ENCODE results near the gene COL4A2.
"Not testable (repeated sequence)": the region's sequence is repeated elsewhere in the genome, so short reads cannot be mapped to it uniquely, and the experiment has no call there.

Gene COL4A2

DNA sequence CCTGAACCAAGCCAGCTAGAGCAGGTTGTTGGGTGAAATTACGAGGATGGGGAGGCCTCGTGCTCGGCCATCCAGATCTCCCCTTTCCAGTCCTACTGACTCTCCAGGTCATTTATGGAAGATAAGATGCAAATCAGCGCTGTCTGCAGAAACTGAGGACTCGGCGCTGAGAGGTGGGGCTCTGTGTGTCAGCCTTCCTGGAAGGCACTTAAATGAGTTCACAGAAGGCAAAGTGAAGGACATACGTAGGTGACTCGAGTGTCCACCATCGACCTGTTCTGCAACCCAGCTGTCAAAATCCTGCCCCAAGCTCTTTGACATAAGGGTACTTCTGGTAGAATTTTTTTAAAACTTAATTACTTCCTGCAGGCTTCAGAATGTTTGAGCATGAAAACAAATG is 168.0 kb downstream of the COL4A2 start:
- DNase-seq (ENCODE audit: low spot score): no peak

- DNase-seq (ENCODE audit: low spot score): no peak
Measured at GRCh38 chr13:110475550-110476219, 168.6 kb downstream of the COL4A2 start.

DNA sequence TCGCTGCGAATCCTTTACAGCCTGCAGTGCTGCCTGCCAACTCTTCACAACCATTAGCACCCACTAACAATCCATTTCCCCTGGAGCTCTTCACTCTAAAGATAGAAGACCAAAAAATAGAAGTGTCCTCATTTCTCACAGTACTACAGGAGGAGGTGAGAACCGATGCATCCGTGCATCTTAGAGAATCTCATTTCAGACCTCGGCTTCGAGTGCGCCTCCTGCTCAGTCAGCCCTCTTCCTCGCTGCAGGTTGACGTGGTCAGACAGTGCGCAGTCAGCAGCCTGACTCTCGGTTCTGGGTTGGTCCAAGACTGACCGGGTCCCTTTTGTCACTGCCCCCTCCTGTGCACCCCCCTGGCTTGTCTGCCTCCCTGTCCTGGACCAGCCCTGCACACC is 169.1 kb downstream of the COL4A2 start:
- no peak for DNase-seq (ENCODE audit: low spot score)

DNA sequence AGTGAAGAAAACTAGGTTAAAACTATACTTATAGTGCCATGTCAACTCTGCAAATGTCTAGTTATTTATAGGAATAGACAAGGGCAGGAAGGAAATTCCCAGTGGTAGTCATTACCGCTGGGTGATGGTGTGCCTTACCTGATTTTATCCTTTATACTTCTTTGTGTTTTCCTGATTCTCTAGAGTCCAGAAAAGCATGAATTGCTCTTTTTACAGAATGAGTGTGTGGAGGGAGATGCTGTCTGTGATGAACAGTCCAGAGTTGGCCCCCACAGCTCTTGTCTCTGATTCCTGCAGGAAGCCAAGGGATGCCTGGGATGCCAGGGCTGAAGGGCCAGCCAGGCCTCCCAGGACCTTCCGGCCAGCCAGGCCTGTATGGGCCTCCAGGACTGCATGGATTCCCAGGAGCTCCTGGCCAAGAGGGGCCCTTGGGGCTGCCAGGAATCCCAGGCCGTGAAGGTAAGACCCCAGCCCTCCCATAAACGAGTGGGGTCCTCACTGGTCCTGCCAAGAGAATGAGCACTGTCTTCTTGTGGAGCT is 170.7 kb downstream of the COL4A2 start:
- DNase-seq (ENCODE audit: low spot score): no peak

DNA sequence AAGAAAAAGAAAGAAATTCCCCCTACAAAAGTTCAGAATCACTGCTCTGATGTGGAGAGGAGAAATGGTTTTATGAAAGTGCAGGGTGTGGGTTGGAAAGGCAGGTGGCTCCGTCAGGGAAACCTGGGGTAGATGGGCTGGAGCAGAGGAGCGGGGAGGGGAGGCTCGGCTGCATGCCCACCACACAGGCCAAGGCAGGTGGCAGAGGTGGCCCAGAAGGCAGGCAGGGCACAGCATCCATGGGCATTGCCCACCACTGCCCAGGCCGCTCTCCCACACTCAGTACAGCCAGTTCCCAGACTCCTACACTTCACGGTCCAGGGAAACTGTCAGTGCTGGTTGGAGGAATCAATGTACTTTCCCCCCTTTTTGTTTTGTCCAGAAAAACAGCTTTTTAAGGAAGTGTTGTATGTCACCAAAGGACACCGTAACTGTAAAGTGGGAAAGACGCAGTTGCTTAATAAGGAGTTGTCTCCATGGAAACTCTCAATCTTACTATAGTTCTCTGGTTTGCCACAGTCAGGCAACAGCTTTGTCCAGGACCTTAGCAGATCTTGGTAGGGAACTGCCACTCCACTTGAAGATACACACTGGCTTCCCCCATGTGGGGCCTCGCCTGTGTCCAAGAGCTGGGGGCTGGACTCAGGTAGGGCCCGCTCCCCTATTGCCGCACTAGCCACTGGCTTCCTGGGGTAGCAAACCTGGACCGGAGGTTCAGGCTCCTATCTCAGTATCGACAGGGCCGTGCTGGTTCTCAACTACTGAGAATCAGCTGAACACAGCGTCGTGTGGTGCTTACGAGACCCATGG is 171.5 kb downstream of the COL4A2 start:
- no peak for DNase-seq (ENCODE audit: low spot score)

DNA sequence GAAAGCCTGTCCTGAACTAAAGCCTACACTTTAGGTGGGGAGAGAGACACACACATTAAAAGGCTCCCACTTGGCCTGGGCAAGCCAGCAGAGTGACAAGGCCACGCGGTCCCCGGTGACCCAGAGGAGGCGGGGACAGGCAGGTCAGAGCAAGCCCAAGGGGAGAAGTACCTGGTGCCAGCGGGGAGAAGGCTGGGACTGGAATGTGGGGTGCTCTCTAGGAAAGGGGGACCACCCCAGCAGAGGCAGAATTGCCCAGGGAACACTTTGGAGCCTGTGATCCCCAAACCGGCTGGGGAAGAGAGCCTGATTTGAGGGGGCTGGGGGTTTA is 172.1 kb downstream of the COL4A2 start:
- DNase-seq (ENCODE audit: low spot score): no peak

GRCh38 chr13:110479648-110480047 is 172.6 kb downstream of the COL4A2 start:
- DNase-seq (ENCODE audit: low spot score): no peak

DNA sequence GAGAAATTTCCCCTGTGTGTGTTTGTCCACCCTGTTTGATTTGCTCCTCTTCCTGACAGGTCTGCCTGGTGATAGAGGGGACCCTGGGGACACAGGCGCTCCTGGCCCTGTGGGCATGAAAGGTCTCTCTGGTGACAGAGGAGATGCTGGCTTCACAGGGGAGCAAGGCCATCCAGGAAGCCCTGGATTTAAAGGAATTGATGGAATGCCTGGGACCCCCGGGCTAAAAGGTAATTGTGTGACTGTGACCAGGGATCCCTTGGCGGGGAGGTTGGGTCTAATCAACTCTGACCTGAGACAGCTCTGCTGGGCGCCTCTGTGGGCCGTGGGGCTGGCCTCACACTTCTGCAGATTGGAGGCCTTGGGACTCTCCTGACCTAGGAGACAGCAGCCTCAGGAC is 173.1 kb downstream of the COL4A2 start:
- DNase-seq (ENCODE audit: low spot score): no peak

GRCh38 chr13:110483386-110483968 is 176.4 kb downstream of the COL4A2 start:
- DNase-seq (ENCODE audit: low spot score): no peak

GRCh38 chr13:110484290-110485048 is 177.4 kb downstream of the COL4A2 start:
- no peak for DNase-seq (ENCODE audit: low spot score)

GRCh38 chr13:110485604-110486003 is 178.5 kb downstream of the COL4A2 start:
- DNase-seq (ENCODE audit: low spot score): no peak

DNA sequence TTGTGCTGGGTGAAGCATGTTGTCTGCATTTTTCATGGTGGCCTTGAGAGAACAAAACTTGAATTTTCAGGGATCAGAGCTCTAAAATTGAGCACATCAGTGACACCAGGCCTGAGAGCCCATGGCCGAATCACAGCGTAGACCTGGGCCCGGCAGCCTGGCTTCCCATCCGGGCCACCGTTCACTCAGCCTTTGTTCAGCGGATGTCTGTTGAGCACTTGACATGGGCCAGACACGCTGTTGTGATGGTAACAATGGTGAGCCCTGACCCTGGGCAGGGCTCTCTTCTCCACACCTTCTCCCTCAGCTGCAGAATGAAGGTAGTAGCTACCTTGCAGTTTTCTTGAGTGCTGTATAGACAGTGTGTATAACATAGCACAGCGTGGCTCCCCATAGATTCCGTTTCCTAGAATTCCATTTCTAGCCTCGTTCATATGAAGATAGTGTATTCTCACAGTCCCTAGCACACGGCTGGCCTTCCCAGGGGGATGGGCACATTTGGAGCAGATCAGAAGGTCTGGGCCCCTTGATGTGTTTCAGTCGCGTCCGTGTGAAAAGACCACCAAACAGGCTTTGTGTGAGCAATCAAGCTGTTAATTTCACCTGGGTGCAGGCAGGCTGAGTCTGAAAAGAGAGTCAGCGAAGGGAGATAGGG is 179.1 kb downstream of the COL4A2 start:
- no peak for DNase-seq (ENCODE audit: low spot score)

DNA sequence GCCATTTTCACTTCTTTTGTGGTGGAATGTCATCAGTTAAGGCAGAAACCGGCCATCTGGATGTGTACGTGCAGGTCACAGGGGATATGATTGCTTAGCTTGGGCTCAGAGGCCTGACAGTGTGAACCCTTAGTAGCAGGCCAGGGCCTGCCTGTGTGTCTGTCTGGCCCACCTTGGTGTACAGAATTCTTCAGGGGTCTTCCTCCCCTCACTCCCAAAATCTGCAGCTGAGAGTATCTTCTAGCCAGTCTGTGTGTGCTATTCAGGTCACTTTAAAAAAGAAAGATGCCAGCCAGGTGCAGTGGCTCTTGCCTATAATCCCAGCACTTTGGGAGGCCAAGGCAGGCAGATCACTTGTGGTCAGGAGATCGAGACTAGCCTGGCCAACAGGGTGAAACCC is 179.8 kb downstream of the COL4A2 start:
- DNase-seq (ENCODE audit: low spot score): not testable (repeated sequence)

DNA sequence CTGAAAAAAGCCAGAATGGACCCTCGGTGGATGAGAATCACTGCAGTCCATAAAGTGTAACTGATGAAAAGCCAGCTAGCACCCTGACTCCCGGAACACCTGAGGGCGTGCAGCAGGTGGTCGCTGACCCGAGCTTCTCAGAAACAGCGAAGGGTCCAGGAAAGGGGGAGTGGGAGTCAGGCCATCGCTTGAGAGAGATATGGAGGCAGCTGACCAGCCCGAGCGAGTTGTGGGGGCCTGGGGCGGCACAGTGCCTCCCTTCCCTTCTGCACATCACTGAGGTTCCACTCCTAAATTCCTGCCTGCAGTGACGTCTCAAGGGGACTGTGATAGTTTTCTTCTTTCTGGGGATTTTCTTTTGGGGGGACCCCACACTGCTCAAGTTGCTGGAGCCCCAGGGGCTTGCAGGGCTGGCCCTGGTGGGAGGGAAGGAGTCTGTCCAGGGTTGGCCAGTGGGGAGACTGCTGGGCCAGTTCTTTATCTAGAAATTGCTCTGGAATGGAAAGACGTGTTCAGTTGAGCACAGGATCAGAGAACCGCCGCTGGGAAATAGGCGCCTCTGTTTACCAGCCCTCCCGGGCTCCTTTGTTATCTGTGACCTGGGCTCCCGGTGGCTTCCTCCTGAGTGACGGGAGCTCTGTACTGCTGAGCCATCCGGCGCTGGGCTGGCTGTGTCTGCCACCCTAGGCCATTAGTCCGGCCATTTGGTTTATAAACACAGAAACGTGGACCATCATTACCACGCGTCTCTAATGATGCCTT is 183.1 kb downstream of the COL4A2 start:
- DNase-seq (ENCODE audit: low spot score): no peak

DNA sequence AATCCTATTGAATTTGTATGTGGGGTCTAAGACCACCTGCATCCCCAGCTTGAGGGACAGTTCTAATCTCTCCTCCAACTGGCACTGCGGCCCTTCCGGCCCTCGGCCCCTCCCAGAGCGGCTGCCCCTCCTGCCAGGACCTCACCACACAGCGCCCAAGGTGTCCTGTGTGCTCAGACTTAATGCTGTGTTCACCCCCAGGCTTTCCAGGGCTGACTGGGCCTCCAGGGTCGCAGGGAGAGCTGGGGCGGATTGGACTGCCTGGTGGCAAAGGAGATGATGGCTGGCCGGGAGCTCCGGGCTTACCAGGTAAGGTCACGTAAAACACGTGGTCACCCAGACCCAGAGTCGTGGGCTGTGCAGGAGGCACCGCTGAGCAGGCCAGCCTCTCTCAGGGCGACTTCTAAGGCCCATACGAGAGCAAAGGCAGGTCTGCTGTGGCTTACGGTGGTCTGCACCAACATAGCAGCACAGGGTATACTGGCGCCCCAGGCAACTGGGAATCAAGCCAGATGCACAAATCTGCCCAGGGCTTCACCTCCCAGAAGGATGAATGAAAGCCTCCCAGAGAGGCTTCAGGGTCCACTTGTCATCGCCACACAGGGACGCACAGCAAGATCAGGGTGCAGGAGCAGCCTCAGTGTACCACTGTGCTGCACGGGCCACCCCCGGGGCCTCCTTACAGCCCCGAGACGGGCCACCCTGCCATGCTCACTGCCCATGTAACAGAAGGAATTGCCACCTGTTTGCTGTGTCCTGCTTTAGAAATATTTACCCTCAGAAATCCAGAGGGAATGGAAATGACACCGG is 185.0 kb downstream of the COL4A2 start:
- no peak for DNase-seq (ENCODE audit: low spot score)

DNA sequence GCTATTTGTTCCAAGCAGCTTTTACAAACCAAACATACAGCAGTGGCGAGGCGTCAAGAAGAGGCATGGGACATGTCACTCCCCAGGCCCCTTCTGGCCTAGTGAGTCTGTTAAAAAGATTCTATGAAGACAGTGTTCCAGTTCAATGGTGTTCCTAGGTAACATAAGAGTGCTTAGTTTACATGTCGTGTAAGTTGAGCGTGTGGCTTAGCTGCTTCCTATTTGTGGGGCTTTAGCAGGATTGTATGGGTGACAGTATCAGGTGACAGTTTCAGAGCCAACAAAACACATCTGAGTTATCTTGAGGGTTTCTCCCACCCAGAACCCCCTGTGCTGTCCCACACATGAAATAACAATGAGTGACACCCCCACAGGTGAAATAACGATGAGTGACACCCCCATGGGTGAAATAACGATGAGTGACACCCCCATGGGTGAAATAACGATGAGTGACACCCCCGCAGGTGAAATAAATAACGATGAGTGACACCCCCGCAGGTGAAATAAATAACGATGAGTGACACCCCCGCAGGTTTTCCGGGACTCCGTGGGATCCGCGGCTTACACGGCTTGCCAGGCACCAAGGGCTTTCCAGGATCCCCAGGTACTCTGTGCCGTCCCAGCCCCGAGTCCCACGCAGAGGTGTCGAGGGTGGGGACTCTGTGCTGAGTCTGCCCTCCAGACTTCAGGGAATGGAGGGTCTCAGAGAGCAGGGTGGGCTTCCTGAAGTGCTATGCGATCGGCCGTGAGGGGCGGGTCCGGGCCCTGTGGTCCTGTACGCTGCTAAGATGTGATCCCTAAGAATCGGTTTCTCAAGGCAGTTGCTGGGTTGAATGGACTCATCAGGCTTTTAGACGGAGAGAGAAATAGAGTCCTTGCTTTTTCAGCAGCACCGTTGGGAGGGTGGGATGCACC is 185.9 kb downstream of the COL4A2 start:
- DNase-seq (ENCODE audit: low spot score): no peak

GRCh38 chr13:110493613-110494012 is 186.5 kb downstream of the COL4A2 start:
- no peak for DNase-seq (ENCODE audit: low spot score)

- no peak for DNase-seq (ENCODE audit: low spot score)
Measured at GRCh38 chr13:110495376-110495775, 188.3 kb downstream of the COL4A2 start.

DNA sequence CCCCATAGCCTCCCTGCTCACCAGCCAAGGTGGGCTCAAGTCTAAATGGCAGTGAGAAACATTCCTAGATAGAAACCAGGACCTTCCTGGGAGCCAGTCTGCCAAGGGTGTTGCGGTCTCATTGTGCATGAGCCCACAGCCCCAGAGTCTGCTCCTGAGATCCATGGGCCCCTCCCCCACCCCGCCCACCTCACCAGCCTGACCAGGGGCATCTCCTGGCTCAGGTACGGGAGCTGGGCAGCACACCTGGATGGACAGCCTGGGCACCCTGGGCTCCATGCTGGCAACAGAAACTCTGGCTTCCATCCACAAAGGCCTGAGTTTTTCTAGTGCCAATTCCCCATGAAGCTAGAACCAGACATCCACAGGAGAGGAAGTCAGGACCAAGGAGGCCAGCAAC is 188.8 kb downstream of the COL4A2 start:
- DNase-seq (ENCODE audit: low spot score): no peak

Measured in D341Med (cell line).